ENCODE results near the gene CDK9.
"Not testable (repeated sequence)": the region's sequence is repeated elsewhere in the genome, so short reads cannot be mapped to it uniquely, and the experiment has no call there.

Gene CDK9

GRCh38 chr9:127776924-127777289 is 8.9 kb upstream of the CDK9 start:
- TF ChIP-seq ZFX (IDR thresholded peaks at IDR 0.05; ENCODE audit: borderline replicate concordance) (no peak), CTCF (IDR thresholded peaks at IDR 0.05) (no peak)
- no peak overlapping the region for H3K27ac ChIP-seq

- no peak for TF ChIP-seq CTCF (IDR thresholded peaks at IDR 0.05)
- TF ChIP-seq ZFX (IDR thresholded peaks at IDR 0.05; ENCODE audit: borderline replicate concordance), result no peak
- H3K27ac ChIP-seq, result no peak overlapping the region
Observed at GRCh38 chr9:127777368-127777980, 8.4 kb upstream of the CDK9 start.

GRCh38 chr9:127778280-127779135 is 7.3 kb upstream of the CDK9 start, which contains the start of gene SH2D3C:
TSS of gene SH2D3C (minus strand) at chr9:127778666. CDS start at chr9:127778627, 39 bp downstream.
- no peak within 1 kb of the TSS for H3K27ac ChIP-seq
- TF ChIP-seq CTCF (IDR thresholded peaks at IDR 0.05), result no peak
- no peak for TF ChIP-seq ZFX (IDR thresholded peaks at IDR 0.05; ENCODE audit: borderline replicate concordance)

- no peak for TF ChIP-seq ZFX (IDR thresholded peaks at IDR 0.05; ENCODE audit: borderline replicate concordance)
- TF ChIP-seq CTCF (IDR thresholded peaks at IDR 0.05), result no peak
- no peak overlapping the region for H3K27ac ChIP-seq
Observed at GRCh38 chr9:127779136-127779981, 6.5 kb upstream of the CDK9 start.

- H3K27ac ChIP-seq, result no peak overlapping the region
- TF ChIP-seq ZFX (IDR thresholded peaks at IDR 0.05; ENCODE audit: borderline replicate concordance), result no peak
- TF ChIP-seq CTCF (IDR thresholded peaks at IDR 0.05), result no peak
Observed at GRCh38 chr9:127780126-127780885, 5.5 kb upstream of the CDK9 start.

GRCh38 chr9:127780909-127781308 is 4.9 kb upstream of the CDK9 start:
- H3K27ac ChIP-seq, result not testable (repeated sequence)

GRCh38 chr9:127781806-127782205 is 4.0 kb upstream of the CDK9 start:
- H3K27ac ChIP-seq, result no peak overlapping the region
- TF ChIP-seq CTCF (IDR thresholded peaks at IDR 0.05), result no peak
- no peak for TF ChIP-seq ZFX (IDR thresholded peaks at IDR 0.05; ENCODE audit: borderline replicate concordance)
